GM12878 (cell line): ENCODE results near the gene LMAN2. TPM values are rescaled to one million over a fixed set of nuclear protein-coding genes. Genes with fewer than 3 reads are reported as not detected.

Source experiments
- ATAC-seq: fragments of 200-7000 bp; cut with Tn5 transposase; 3 replicates; pipeline ENCODE4 v1.9.1; 2020; ENCODE audit warnings: mild to moderate bottlenecking, moderate library complexity
- Bru-seq: library from RNA; stranded (reverse); fragments of 400-500 nt; gene quantifications from one replicate; lab custom pipeline; 2021; lab: Mats Ljungman, UMichigan
- BruChase-seq, 2 experiments: library from RNA; stranded (reverse); fragments of 400-500 nt; gene quantifications; one replicate each; lab custom pipeline; 2021; lab: Mats Ljungman, UMichigan
- BruUV-seq: library from RNA; stranded (reverse); fragments of 400-500 nt; replicated peaks from 2 replicates; lab custom pipeline; 2021; lab: Mats Ljungman, UMichigan
- CTCF ChIA-PET: fragments of 300-600 bp; sonication (Branson Sonifier 250); formaldehyde crosslinking; extraction: SDS; loops from one replicate; lab custom pipeline; 2021; ENCODE audit warnings: inconsistent platforms; lab: Yijun Ruan, JAX
- POLR2A ChIA-PET: fragments of 350-600 bp; formaldehyde crosslinking; extraction: SDS; loops from one replicate; lab custom pipeline; 2021; ENCODE audit warnings: inconsistent platforms; lab: Charles Lee
- RAD21 ChIA-PET: fragments of 300-600 bp; sonication (Branson Sonifier 250); formaldehyde crosslinking; loops from one replicate; lab custom pipeline; 2023; ENCODE audit warnings: antibody characterized with exemption; ENCODE audit not compliant: unreplicated experiment; lab: Charles Lee
- SMC1A ChIA-PET: fragments of 300-600 bp; sonication (Branson Sonifier 250); formaldehyde crosslinking; loops from one replicate; lab custom pipeline; 2023; ENCODE audit not compliant: unreplicated experiment, uncharacterized antibody; lab: Charles Lee
- DNase-seq: peaks from one replicate; pipeline ENCODE4 v3.0.0-alpha.2; 2011; ENCODE audit warnings: low read depth, low spot score
- FAIRE-seq: peaks from 3 replicates; lab custom pipeline; 2011; peaks lifted over from hg19 to GRCh38; lab: Jason Lieb, UNC
- H2AFZ ChIP-seq: 2 replicates; pipeline ENCODE4 v1.6.0; 2011; ENCODE audit warnings: low read depth, low read length, control low read depth; ENCODE audit not compliant: control insufficient read depth
- H3K27ac ChIP-seq: 2 replicates; pipeline ENCODE4 v1.5.1; 2011; ENCODE audit warnings: control low read depth; ENCODE audit not compliant: control insufficient read depth, insufficient read depth
- H3K27me3 ChIP-seq, 2 experiments: replicated peaks in 1 of 2; 2 replicates each; pipeline versions ENCODE4 v1.6.0 to v1.6.1; 2011; ENCODE audit warnings: low read length in 1 of 2; ENCODE audit not compliant: control insufficient read depth in 2 of 2, insufficient read depth in 2 of 2
- H3K36me3 ChIP-seq, 2 experiments: 2 replicates each; pipeline ENCODE4 v1.5.1; 2011; ENCODE audit warnings: low read length in 1 of 2; ENCODE audit not compliant: control insufficient read depth in 2 of 2, insufficient read depth in 2 of 2
- H3K4me1 ChIP-seq: 2 replicates; pipeline ENCODE4 v1.6.1; 2011; ENCODE audit warnings: mild to moderate bottlenecking, low read length, moderate library complexity, mixed read lengths; ENCODE audit not compliant: control insufficient read depth, insufficient read depth
- H3K4me2 ChIP-seq: 2 replicates; pipeline ENCODE4 v1.6.0; 2011; ENCODE audit warnings: control low read depth; ENCODE audit not compliant: control insufficient read depth, insufficient read depth
- H3K4me3 ChIP-seq: fragments of 200-600 bp; sonication (generic); 2 replicates; pipeline ENCODE4 v1.5.1; 2016
- H3K79me2 ChIP-seq: 2 replicates; pipeline ENCODE4 v1.6.0; 2011; ENCODE audit warnings: low read length; ENCODE audit not compliant: control insufficient read depth, insufficient read depth
- H3K9ac ChIP-seq: 2 replicates; pipeline ENCODE4 v1.8.0; 2011; ENCODE audit warnings: low read length, control low read depth, mixed read lengths; ENCODE audit not compliant: control insufficient read depth, insufficient read depth
- H3K9me3 ChIP-seq: replicated peaks from 3 replicates; pipeline ENCODE4 v1.5.1; 2011; ENCODE audit warnings: mild to moderate bottlenecking, low read length; ENCODE audit not compliant: control insufficient read depth, insufficient read depth
- H4K20me1 ChIP-seq: 2 replicates; pipeline ENCODE4 v1.6.0; 2011; ENCODE audit not compliant: control insufficient read depth, insufficient read depth
- CEBPB ChIP-seq, 2 experiments: fragments of 150-350 bp in 1 of 2; IDR thresholded peaks; 2 replicates each; pipeline ENCODE4 v1.6.1; 2012 to 2014; ENCODE audit warnings: low read depth in 2 of 2, low read length in 2 of 2, borderline replicate concordance in 1 of 2, inconsistent platforms in 1 of 2
- ELK1 ChIP-seq: IDR thresholded peaks from 2 replicates; pipeline ENCODE4 v1.6.1; 2012; ENCODE audit warnings: low read depth, low read length, improper control_type of control experiment
- EZH2 ChIP-seq: IDR thresholded peaks from 2 replicates; pipeline ENCODE4 v1.6.1; 2012; ENCODE audit warnings: low read depth, mild to moderate bottlenecking, control low read depth, inconsistent platforms, low read length, borderline replicate concordance; ENCODE audit not compliant: control insufficient read depth
- KAT2A ChIP-seq: conservative IDR thresholded peaks from 2 replicates; pipeline ENCODE4 v1.6.1; 2011; ENCODE audit warnings: low read depth, low read length; ENCODE audit not compliant: control insufficient read depth
- MLLT1 ChIP-seq: fragments of 450-650 bp; IDR thresholded peaks from 2 replicates; pipeline ENCODE4 v1.6.1; 2016; ENCODE audit warnings: mild to moderate bottlenecking
- RAD21 ChIP-seq: IDR thresholded peaks from 2 replicates; pipeline ENCODE4 v1.6.1; 2011; ENCODE audit warnings: mild to moderate bottlenecking, low read depth, low read length, moderate library complexity; ENCODE audit not compliant: insufficient read depth
- SIN3A ChIP-seq: IDR thresholded peaks from 2 replicates; pipeline ENCODE4 v1.6.1; 2012; ENCODE audit warnings: low read depth, low read length, improper control_type of control experiment
- SP1 ChIP-seq: IDR thresholded peaks from one replicate; pipeline ENCODE4 v1.6.1; 2011; ENCODE audit warnings: low read depth, low read length
- USF2 ChIP-seq: IDR thresholded peaks from 2 replicates; pipeline ENCODE4 v1.6.1; 2011; ENCODE audit warnings: low read depth, low read length, improper control_type of control experiment, borderline replicate concordance
- WRNIP1 ChIP-seq: IDR thresholded peaks from 2 replicates; pipeline ENCODE4 v1.6.1; 2011; ENCODE audit warnings: low read depth, low read length, improper control_type of control experiment, borderline replicate concordance
- YY1 ChIP-seq: IDR thresholded peaks from 2 replicates; pipeline ENCODE4 v1.6.1; 2011; ENCODE audit warnings: low read depth, mild to moderate bottlenecking, low read length
- ZNF217 ChIP-seq: fragments of 450-650 bp; IDR thresholded peaks from 2 replicates; pipeline ENCODE4 v1.6.1; 2017; ENCODE audit warnings: antibody characterized with exemption, mild to moderate bottlenecking
- ZZZ3 ChIP-seq: IDR thresholded peaks from 2 replicates; pipeline ENCODE4 v1.6.1; 2011; ENCODE audit warnings: low read depth; ENCODE audit not compliant: control insufficient read depth, insufficient read length
- WGBS: methylation state at CpG from one replicate; pipeline ENCODE4 v1.1.6; 2016; ENCODE audit warnings: low lambda C conversion rate; ENCODE audit not compliant: insufficient replicate concordance, insufficient coverage; ENCODE audit errors: missing lambda C conversion rate; 5-methylcytosine and 5-hydroxymethylcytosine counted together
- in situ Hi-C: fragments of 300-500 bp; cut with MboI; formaldehyde crosslinking; loops from 9 replicates; pipeline ENCODE4 v1.14.3; 2018; ENCODE audit warnings: mixed read lengths
- intact Hi-C: fragments of 100-400 bp; cut with micrococcal nuclease; formaldehyde crosslinking; loops from one replicate; pipeline ENCODE4 v1.14.2; 2022; ENCODE audit not compliant: unreplicated experiment
- long read RNA-seq, 2 experiments: library from polyadenylated mRNA; unstranded; transcript quantifications; one replicate each; pipeline ENCODE4 v2.0.0, GENCODE V29; 2019 to 2020
- polyA minus RNA-seq, 3 experiments: library from RNA; depleted of rRNA, polyadenylated mRNA; stranded (reverse); fragments of >200 nt; gene quantifications; 2 replicates each; pipeline ENCODE4 v1.2.3, GENCODE V29; 2011
- polyA plus RNA-seq, 11 experiments: library from polyadenylated mRNA; depleted of rRNA in 4 of 11; unstranded in 6 of 11; stranded (reverse) in 5 of 11; fragments of >200 nt; fragmentation: Nextera tagmentation in 4 of 11; fragmentation: Illumina TruSeq in 1 of 11; extraction: Ambion mirVana in 4 of 11; extraction: Trizol in 1 of 11; gene quantifications; 1 replicate in 1 of 11; 2 replicates in 10 of 11; pipeline versions ENCODE4 v1.2.1 to v1.2.3, GENCODE V29; 2011 to 2016; ENCODE audit warnings: inconsistent platforms in 2 of 11, missing spikeins in 2 of 11, low read depth in 1 of 11
- total RNA-seq, 4 experiments: library from RNA; depleted of rRNA in 3 of 4; stranded (reverse); fragments of >200 nt in 3 of 4; fragmentation: Illumina TruSeq in 1 of 4; extraction: Trizol in 1 of 4; gene quantifications; 2 replicates each; pipeline versions ENCODE4 v1.2.1 to v1.2.3, GENCODE V29; 2013 to 2021

The LMAN2 gene
- 195 and 213 TPM in 2 replicates for total RNA-seq (2013; cell fraction: nucleolus; rRNA removed)
- total RNA-seq (2014; rRNA removed) (184 and 207 TPM in 2 replicates), total RNA-seq (2014; rRNA removed; fragmentation: Illumina TruSeq; extraction: Trizol) (98.9 and 112 TPM in 2 replicates), total RNA-seq (2021) (117 and 121 TPM in 2 replicates), polyA plus RNA-seq (2011; rRNA removed) (55.9 and 104 TPM in 2 replicates), polyA plus RNA-seq (2014; fragmentation: Illumina TruSeq; extraction: Trizol) (84.1 and 178 TPM in 2 replicates), polyA plus RNA-seq (2014; fragmentation: Nextera tagmentation; extraction: Ambion mirVana) (10 to 100 TPM in 1 of 2 experiments, 1 to 10 TPM in 1; 2.4 to 11.4 TPM), polyA plus RNA-seq (2014; rRNA removed) (179 and 230 TPM in 2 replicates), polyA plus RNA-seq (2016; fragmentation: Nextera tagmentation; extraction: Ambion mirVana) (100 to 1,000 TPM; 252 to 264 TPM), polyA minus RNA-seq (2011; rRNA and poly(A)+ RNA removed) (197 and 327 TPM in 2 replicates), Bru-seq, nascent RNA (percentile 84 among the genes with signal in this experiment), BruChase-seq, experiment 1, labeled RNA remaining after a 6-hour chase (percentile 89 among the genes with signal in this experiment), BruChase-seq, experiment 2, labeled RNA remaining after a 2-hour chase (percentile 81 among the genes with signal in this experiment)
- polyA plus RNA-seq (2011; ENCODE audit: low read depth): 35.5 TPM
- polyA plus RNA-seq (2011; cell fraction: cytosol; rRNA removed): 273 and 308 TPM in 2 replicates
- 210 and 234 TPM in 2 replicates for polyA plus RNA-seq (2011; cell fraction: nucleus; rRNA removed)
- polyA plus RNA-seq (2012): 139 and 151 TPM in 2 replicates
- 100 and 110 TPM in 2 replicates for polyA minus RNA-seq (2011; cell fraction: cytosol; rRNA and poly(A)+ RNA removed)
- polyA minus RNA-seq (2011; cell fraction: nucleus; rRNA and poly(A)+ RNA removed): 69.0 and 97.6 TPM in 2 replicates
- long read RNA-seq, experiment 1, transcript LMAN2-201 (8 exons, 1,800 nt): major isoform, 311 of 329 reads
- long read RNA-seq, experiment 1, partial matches to known transcripts: 3 of 329 reads
- long read RNA-seq, experiment 1, other reads (novel, unspliced or antisense): 11 of 329 reads
- long read RNA-seq, experiment 2, transcript LMAN2-201 (8 exons, 1,800 nt): major isoform, 242 of 261 reads
- long read RNA-seq, experiment 2, partial matches to known transcripts: 8 of 261 reads
- long read RNA-seq, experiment 2, other reads (novel, unspliced or antisense): 8 of 261 reads

GRCh38 chr5:177351392-177352329, at the start of gene LMAN2:
TSS of gene LMAN2 (minus strand) at chr5:177351668. CDS start at chr5:177351647, 21 bp downstream.
- POLR2A ChIA-PET: interaction anchor here (0.6 to 3.2 kb wide), 7 partner anchors 9 to 157 kb away, joined by 3 to 22 read pairs (median 5); no protein-coding TSS in a partner anchor
- peak; percentile 94 for FAIRE-seq
- Histone ChIP-seq H3K9me3 (peaks cover 3% of the 10 kb centered on the region; the same call in 1 of the 3 replicates), H3K27me3 (no peaks in the 10 kb centered on the region), H3K9ac (peak within 1 kb of the TSS; percentile 91), H4K20me1 (0 out of 2 replicates have a peak, but pooled peaks cover 3% of the 10 kb centered on the region), H3K36me3 (peaks cover 0 to 11% of the 10 kb centered on the region in 2 experiments; a peak in 1 of 4 replicates), H3K27ac (peak within 1 kb of the TSS; percentile 89), H3K4me3 (peak within 1 kb of the TSS; percentile 98), H3K4me2 (peak within 1 kb of the TSS; percentile 90), H3K4me1 (peaks cover 21% of the 10 kb centered on the region), H2AFZ (peak within 1 kb of the TSS; percentile 86), H3K79me2 (peaks cover 41% of the 10 kb centered on the region)
- in situ Hi-C loops (no loop called here), intact Hi-C loops (no loop called here)
- SMC1A ChIA-PET: interaction anchor here (1.0 to 3.4 kb wide), 11 partner anchors 9 to 52 kb away, joined by 3 to 20 read pairs (median 5); no protein-coding TSS in a partner anchor
- RAD21 ChIA-PET: interaction anchor here (0.8 to 2.9 kb wide), 9 partner anchors 10 to 104 kb away, joined by 3 to 20 read pairs (median 4); no protein-coding TSS in a partner anchor
- DNase-seq: peak; percentile 93
- CTCF ChIA-PET: interaction anchor here (0.7 to 7.2 kb wide), 17 partner anchors 9 to 159 kb away, joined by 3 to 46 read pairs (median 6); no protein-coding TSS in a partner anchor
- BruUV-seq: TSS peak; percentile 84
- ATAC-seq: peak; percentile 99
- WGBS: 10% methylated on average over 55 of the region's 55 CpGs
- TF ChIP-seq ELK1: peak; percentile 91
- no peak for TF ChIP-seq ZZZ3
- TF ChIP-seq YY1: peak; percentile 96
- no peak for TF ChIP-seq USF2
- peak; percentile 74; the same call in 1 of the 2 replicates for TF ChIP-seq SIN3A
- TF ChIP-seq WRNIP1: 0 out of 2 replicates have a peak, but pooled peaks have one; percentile 6
- TF ChIP-seq CEBPB (IDR thresholded peaks at IDR 0.05; ENCODE audit: borderline replicate concordance in 1 of 2, low read depth in 2 of 2, low read length in 2 of 2): no peak
- no peak for TF ChIP-seq EZH2
- TF ChIP-seq MLLT1: peak; percentile 92
- TF ChIP-seq SP1: peak; percentile 97
- no peak for TF ChIP-seq ZNF217
- TF ChIP-seq RAD21: no peak
- TF ChIP-seq KAT2A: no peak
